Transverse colon (tissue), 4 donors: Measurements from ENCODE around the gene TCEAL8. TPM values are rescaled to one million over a fixed set of nuclear protein-coding genes. Genes with fewer than 3 reads are reported as not detected.

Source experiments
- total RNA-seq, 4 donors: library from RNA; depleted of rRNA; stranded (reverse); fragments of >200 nt; gene quantifications; one replicate each; pipeline ENCODE4 v1.1.0, GENCODE V29; 2016

The TCEAL8 gene
- total RNA-seq, 4 donors from 2014 or later, result 8.0 to 41.4 (median 20.8) TPM

Other genes starting within 250 kb of the TCEAL8 start
- 1 to 10 TPM in 2 of 4 donors, not detected in 2; 3.0 to 3.3 TPM for gene BEX1, start 191.0 kb downstream of the TCEAL8 start, total RNA-seq
- 1 to 10 TPM in 1 of 4 donors, under 1 TPM in 1, not detected in 2; 0.64 to 2.0 TPM for gene NXF3, start 162.0 kb downstream of the TCEAL8 start, total RNA-seq
- 10 to 100 TPM in 3 of 4 donors, 1 to 10 TPM in 1; 4.4 to 27.5 (median 16.2) TPM for gene BEX4, start 40.0 kb downstream of the TCEAL8 start, total RNA-seq
- under 1 TPM in 1 of 4 donors, not detected in 3; 0.64 TPM for gene TCEAL5, start 21.6 kb upstream of the TCEAL8 start, total RNA-seq
- 1 to 10 TPM in 3 of 4 donors, not detected in 1; 7.5 to 9.1 (median 8.7) TPM for gene BEX2, start 55.8 kb upstream of the TCEAL8 start, total RNA-seq
- gene TCEAL7, start 75.1 kb upstream of the TCEAL8 start, total RNA-seq, result 1 to 10 TPM in 3 of 4 donors, not detected in 1; 2.8 to 3.7 (median 3.5) TPM
- 10 to 100 TPM; 18.3 to 64.1 (median 26.5) TPM for gene TCEAL9, start 101.4 kb upstream of the TCEAL8 start, total RNA-seq
- 10 to 100 TPM; 17.1 to 53.4 (median 39.4) TPM for gene BEX3, start 121.4 kb upstream of the TCEAL8 start, total RNA-seq